Stimulated activated CD4-positive, alpha-beta T cell treated with anti-CD3 and anti-CD28 coated beads, TNF-alpha, amount 100 ng/mL, for 48 hours (primary cell): ENCODE results near the gene CDH4.

ENCODE experiments used
- DNase-seq, 3 donors: peaks; one replicate each; pipeline ENCODE4 v3.0.0-alpha.2; 2020; ENCODE audit warnings: low read depth in 3 of 3

The CDH4 gene

DNA sequence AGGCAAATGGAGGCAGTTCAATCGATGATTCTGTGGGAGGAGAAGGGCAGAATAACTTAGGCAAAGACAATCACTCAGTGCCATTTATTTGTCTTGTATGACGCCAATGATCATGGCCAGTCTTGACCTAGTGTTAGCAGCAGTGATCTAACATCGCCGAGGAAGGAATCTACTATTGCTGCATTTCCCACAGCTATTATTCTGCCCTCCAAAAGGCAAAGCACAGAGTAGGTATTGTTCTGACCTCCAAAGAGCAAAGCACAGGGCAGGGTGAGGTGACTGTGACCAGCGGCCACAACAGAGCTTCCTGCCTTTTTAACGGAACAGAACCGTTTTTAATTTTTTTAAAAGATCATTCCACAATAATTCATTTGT is 235.9 kb downstream of the CDH4 start:
- no peak for DNase-seq

DNA sequence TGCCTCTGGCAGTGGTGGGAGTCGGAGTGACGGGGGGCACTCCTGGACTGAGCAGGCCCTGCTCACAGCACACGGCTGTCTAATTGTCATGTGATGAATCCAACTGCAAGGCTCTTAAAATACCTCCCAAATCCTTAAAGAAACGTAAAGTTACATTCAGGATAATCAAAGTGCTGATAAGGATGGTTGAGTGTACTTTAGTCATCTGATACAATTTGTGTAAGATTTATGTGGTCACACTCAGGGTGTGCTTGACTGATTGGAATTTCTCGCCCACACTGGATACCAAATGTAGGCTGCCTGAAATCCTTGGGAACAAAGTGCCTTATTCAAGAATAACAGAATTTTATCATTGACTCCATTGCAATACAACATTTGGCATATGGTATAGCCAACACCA is 238.7 kb downstream of the CDH4 start:
- DNase-seq: no peak

DNA sequence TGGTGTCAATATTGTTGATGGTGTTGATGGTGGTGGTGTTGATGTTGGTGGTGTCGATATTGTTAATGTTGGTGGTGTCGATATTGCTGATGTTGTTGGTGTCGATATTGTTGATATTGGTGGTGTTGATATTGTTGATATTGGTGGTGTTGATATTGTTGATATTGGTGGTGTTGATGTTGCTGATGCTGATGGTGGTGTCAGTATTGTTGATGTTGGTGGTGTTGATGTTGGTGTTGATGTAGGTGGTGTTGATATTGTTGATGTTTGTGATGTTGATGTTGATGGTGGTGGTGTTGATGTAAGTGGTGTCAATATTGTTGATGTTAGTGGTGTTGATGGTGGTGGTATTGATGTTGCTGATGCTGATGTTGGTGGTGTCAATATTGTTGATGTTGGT is 240.0 kb downstream of the CDH4 start:
- DNase-seq: no peak

DNA sequence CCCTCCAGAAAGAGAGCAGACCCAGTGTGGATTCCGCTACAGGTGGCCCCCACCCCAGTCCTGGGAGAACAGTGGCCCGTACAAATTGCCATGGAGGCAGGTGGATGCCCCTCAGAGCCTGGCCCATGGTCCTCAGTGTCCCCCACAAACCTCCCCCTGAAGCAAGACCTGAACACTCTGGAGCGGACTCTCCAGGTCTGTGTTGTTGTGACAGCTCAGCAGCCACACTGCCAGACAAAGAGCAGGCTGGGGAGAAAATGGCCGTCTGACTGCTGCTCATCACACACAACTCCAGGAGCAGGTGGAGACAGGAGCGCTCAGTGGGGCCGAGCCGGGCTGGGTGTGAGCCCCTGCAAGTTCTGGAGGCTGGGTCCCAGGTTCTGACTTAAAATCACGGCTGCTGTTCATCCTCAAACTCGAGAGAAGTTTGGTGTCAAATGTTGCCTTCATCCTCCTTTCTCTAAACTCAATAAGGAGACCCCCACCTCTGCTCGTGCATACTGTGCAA is 241.8 kb downstream of the CDH4 start:
- DNase-seq: no peak

DNA sequence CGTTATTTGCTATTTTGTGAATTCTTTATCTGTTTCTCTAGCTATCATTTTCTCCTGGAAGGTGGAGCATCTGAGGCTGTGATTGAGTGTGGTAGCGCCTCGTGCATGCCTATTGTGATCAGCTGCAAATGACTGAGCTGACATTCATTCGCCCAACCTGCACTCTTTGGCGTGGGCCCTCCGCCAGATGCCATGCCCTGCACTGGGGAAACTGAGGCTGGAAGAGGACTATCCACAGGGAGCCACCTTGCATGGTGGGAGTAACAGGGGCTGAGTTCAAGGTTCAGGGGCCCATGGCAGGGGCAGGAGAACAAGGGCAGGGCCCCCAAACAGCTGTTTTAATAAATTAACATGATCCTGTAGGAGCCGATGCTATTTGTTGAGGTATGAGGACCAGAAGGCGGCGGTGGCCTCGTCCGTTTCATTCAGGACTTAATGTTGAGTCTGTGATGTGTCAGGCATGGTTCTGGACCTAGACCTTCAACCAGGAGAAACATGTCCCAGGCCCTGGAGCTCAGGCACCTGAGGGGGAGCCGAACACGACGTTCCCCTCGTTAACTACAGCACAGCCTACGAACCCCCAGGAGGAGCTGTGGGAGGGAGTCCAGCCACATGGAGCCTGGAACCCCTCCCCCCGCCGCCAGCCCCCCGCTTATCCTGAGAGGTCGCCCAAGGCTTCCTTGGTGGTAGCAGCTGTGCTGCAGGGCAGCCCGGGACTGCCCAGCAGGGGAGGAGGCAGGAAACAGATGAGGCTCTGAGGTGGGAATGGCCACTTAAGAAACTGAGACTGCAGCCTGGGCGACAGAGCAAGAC is 242.9 kb downstream of the CDH4 start:
- DNase-seq: no peak

DNA sequence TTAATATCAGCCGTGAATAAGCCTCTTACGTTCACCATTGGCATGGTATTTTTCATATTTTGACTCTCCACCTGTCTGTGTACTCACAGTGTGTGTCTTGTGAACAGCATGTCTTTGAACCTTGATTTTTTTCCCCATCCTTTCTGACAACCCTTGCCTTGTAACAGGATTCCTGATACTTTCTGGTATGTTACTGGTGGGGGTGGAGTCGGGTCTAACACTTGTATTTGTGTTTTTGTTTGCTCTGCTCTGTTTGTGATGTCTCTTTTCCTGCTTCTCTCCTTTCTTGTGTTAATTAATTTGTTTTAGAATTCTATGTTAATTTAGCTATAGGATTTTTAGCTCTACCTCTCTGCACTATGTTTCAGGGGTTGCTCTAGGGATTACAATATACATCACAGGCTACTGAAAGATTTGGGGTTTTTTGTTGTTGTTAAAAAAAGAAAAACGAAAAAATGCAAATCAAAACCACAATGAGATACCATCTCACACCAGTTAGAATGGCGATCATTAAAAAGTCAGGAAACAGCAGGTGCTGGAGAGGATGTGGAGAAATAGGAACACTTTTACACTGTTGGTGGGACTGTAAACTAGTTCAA is 245.1 kb downstream of the CDH4 start:
- DNase-seq: no peak

DNA sequence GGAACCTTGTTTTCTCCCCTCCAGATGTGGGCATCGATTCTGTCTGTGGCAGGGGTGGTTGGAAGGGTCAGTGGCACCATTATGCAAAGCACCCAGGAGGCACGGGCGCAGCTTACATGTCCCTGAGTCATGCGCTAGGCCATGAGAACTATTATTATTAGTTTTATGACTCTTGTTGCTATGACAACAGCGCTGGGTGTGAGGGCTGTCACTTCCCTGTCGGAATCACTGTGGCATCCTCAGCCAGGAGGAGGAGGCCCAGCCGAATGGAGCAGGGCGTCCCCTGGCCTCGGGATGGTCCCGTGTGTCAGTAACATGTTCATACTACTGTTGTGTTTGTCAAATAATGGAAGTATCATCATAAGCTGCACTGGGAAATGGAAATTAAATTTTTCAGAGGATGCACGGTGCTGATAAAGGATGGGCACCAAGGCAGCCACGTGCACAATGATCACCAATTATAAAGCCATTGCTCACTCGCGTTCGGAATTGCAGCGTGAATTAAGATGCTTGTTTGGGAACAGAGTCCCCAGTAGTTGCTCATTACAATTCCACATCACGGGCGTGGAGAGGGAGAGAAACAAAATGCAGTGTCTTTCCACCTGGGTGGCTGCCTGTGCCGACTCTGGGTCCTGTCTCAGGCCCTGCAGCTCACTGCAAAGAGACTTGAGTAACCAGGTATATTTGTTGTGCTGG is 247.9 kb downstream of the CDH4 start:
- DNase-seq: no peak

DNA sequence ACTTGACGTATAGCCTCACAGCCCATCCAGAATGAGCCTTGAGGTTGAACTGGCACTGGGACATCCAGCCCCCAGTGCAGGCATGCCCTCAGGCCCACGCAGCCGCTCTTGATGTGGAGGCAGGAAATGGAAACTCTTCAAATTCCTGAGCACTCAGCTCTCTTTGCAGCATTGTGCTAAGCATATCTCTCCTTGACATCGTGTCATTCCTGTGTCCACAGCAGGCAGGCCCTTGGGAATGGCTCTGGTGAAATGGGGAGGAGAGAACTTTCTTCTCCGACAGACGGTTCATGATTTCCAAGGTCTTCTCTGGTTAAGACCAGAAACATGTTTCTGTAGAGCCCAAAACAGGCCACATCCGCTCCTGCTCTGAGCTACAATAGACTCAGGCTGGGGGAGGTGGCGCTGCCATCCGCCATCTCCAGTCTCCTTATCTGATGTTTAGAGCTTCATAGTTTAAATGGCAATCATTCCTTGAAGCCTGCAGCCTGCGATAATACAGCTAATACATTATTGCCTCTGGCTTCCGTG is 248.8 kb downstream of the CDH4 start:
- no peak for DNase-seq

DNA sequence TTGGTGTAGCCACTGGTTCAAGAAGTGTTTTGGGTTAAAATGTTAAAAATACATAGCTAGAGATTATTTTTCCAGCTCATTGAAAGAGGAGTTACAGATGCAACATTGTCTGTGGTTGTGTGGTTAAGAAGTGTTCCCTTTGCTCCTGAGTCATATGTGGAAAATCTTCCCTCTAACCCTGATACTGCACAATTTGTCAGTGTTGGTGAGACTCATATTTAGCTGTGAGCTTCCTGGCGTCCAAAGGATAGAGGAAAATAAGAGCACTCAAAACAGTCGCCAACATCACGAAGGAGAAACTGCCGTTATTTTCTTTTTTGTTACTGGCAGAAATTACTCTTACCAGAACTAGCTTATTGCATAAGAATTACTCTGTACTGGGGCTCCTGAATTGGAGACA is 250.4 kb downstream of the CDH4 start:
- no peak for DNase-seq

DNA sequence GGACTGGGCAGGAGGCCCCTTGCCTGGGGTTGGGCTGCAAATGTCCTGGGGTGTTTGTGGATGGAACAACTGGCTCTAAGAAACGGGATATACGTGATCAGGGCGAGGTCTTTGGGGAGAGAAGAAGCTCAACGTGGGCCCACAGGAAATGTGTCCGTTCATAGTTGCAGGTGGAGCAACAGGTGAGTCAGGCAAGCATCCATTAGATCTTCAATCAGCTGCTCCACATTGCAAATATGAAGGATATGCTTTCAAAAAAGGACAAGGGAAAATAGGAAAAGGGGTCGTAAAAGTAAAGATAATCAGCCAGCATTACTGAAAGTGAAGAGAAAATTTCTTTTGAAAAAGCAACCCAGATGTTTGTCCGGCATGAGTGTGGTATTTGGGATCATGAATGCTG is 251.0 kb downstream of the CDH4 start:
- no peak for DNase-seq

DNA sequence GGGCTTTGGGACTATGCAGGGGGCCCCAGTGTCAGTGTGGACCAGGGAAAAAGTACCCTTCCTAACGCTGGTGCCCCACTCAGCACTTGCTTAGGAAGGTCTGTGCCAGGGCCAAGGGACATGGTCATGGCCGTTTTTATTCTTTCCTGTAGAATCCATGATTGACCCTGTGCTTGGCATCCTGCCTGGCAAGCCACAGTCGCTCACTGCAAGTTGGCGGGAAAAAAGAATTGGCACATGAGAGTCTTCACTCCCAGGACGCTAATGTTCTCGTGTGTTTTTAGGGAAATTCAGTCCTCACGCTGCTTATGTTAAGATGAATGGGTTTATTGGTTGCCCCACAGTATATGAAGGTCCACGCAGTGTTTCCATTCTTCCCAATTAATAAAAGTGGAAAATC is 253.4 kb downstream of the CDH4 start:
- no peak for DNase-seq

DNA sequence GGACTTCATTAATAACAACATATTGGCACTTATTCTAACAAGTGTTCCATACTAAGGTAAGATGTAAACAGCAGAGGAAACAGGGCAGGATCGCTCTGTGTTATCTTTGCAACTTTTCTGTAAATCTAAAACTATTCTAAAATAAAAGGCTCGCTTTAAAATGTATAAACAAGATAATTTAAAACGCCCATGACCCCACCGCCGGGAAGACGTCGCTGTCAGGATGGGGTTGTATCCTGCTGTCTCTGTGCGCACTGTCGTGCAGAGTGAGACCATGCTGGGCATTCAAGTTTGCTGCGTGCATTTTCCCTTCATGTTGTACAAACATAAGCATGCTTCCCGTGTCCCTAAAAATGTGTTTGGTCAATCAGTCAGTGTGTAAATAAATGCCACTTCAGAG is 255.7 kb downstream of the CDH4 start:
- no peak for DNase-seq

DNA sequence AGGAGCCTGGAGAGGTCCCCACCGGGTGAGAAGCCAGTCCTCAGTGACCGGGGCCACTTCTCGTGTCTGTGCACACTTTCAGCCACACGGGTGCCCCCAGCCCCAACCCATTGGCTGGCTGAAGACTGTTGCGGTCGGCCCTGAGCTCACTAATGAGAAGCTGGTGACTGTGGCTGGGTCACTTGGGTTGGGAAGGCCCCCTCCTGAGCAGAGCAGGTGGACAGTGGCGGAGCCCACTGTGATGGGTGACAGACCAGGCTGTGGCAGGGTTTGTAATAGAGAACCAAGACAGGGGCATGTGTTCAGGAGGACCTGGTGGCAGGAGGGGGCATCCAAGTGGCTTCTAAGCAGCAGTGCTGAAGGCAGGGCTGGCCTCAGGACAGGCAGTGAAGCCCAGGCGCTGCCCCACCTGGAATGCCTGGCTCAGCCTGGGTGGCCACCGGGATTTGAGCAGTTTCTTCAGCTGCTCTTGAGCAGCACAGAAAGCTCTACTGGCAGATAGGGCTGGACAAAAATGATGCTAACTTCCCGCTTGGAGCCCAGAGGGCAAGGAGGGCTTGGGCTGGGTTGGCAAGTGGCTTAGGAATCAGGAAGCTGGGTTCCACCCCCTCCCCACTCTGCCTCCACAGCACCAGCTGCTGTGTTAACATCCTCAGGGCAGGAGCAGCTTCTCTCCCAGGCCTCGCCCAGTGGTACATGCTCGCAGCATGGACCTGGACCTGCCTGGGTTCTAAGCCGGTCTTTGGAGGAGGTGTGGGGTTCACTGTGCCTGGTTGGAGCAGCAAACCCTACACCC is 256.4 kb downstream of the CDH4 start:
- no peak for DNase-seq

DNA sequence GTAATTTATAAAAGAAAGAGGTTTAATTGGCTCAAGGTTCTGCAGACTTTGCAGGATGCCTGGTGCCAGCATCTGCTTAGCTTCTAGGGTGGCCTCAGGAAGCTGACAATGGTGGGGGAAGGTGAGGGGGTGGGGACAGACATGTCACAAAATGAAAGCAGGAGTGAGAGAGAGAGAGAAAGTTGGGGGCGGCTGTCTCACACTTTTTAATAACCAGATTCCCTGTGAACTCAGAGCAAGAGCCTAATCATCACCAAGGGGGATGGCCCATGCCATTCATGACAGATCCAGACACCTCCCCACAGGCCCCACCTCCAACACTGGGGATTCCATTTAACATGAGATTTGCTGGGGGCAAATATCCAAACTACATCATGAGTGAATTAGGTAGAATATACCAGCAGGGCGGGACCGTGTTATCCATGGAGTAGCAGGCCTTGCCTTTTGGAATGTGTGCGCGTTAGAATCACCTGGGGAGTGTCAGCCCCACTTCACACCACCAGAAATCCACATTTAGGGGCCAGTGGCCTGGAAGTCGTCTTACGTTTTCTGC is 258.8 kb downstream of the CDH4 start:
- peak in 1 of 3 donors; percentile 12 for DNase-seq

DNA sequence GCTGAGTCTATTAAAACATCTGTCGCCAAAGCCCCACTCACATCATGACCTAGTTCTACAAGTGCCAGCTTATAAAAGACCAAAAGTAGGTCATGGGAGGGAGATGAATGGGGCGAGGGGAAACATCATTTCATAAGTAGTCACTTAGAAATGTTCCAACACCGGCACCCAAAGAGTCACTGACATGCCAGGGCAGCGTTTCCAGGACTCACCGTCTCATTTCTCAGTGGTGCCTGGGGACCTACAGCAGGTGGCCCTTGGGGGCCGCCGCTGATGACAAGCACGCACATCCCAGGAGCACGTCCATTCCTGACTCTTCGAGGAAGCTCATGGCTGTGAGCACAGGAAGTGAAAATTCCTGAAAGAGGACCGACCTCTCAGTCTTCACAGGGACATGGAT is 260.4 kb downstream of the CDH4 start:
- DNase-seq: no peak

DNA sequence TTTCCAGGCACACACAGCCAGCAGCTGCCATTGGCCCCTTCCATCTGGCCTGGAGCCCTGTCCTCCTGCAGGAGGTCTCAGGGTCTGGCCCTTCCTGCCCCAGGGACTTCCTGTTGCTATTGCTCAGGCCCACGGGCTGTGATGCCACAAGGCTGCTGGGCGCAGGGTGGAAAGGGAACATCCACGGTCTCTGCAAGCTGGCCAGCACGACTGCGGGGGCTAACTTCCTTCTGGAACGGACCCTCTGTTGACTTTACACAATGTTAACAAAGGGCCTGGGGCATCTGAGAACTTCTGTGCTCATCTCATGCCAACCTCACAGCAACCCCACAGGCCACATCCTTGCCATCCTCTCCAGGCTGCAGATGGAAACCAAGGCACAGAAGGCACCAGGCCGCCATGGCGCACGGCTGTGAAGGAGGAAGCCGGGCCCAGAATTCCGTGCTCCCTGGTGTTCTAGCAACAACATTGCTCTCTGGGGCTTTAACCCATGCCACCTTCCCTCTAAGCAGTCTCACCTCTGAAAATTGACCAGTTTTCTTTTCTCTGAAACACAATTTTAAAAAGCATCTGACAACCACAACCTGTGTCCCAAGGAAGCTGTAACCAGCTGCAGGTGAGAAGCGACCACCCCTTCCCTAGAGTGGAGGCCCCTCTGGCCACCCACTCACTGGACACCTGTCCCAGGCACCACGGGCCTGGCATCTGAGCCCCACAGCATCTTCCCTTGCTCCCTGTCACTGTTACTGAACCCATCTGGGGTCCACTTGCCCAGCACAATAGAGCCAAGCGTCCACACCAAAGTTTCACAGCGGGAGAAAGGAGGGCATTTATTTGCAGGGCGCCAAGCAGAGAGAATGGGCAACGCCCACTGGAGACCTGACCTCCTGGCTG is 261.3 kb downstream of the CDH4 start:
- no peak for DNase-seq

DNA sequence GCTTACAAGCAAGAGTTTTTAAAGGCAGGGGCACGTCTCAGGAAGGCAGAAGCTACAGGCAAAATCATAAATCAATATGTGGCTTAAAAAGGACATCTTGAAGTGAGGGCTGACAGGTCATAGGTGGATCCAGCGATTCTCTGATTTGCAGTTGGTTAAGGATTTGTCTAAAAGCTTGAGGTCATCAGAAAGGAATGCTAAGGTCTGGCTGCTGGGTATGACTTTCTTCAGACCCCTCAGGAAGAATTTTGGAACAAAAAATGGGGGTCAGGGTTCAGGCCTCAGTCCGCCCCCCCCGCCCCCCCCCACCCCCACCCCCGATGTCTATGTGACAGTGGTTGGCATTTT is 261.9 kb downstream of the CDH4 start:
- DNase-seq: no peak

DNA sequence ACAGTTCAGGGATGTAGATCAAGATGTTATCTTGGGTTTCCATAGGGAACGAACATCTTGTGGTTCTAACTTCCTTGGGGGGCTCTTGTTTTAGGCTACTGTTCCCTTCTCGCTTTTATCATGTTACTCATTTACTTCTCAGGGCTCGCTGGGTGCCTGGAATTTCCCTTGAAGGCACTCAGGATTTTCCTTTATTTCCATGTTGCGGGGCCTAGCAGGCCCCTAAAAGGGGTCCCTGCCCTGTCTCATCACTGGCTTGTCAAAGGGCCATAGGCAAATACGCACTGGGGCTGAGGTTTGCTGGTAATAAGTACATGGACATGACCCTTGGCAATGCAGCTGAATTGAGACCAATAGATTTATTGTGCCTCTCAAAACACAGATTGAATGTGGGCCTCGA is 262.3 kb downstream of the CDH4 start:
- no peak for DNase-seq

DNA sequence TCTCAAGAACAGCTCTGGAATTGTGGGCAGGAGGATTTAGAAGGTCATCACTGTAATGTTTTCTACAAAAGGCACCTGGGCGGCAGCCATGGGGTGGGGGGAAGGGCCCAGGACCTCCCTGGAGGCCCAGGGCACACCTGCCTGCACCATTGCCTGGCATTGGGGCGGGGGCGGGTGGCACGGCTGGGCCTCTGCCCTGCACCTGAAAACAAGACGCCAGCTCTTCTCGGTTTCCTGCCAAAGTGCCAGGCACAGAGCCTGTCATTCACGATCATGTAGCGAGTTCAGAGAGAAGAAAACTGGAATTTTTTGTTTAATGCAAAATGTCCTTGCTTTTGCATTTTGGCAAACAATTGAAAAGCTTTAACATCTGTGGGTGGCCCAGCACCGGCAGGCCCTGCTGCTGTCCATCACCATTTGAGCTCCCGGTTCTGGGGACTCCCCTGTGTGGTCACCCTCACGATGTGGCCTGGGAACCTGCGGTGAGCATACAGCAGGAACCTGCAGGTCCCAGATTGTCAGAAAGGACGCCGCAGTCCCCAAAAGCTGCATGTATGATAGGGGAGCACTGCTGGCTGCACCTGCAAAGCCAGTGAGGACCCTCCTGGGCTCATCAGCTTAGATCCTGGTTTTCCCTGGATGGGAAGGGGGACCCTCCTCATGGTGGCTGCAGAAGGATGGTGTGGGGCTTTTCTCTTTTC is 262.9 kb downstream of the CDH4 start:
- no peak for DNase-seq

DNA sequence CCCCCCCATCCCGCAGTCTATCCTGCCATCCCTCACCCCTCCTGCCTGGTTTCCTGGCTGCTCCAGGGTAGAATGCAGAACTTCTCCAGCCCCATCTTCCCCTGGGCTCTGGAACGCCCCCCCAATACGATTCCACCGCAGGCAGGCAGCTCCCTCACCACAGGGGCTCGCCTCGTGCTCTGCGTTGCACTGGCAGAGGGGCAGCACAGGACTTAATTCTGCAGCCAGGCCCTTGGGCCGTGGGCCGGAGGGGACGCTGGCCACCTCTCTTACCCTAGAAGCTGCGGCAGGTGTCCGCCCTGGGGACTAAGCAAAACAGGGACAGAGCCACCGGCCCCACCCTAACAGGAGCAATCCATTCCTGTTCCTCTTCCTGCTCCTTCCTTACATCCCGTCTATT is 263.9 kb downstream of the CDH4 start:
- no peak for DNase-seq
